IMR-90 (cell line): ENCODE data around the gene KRTAP10-5.

Experiments
- POLR2A ChIP-seq: IDR thresholded peaks from 2 replicates; pipeline ENCODE4 v1.6.1; 2012; ENCODE audit warnings: mild to moderate bottlenecking, low read depth, low read length
- TF ChIP-seq, protein P1 (sequence below): conservative IDR thresholded peaks from 2 replicates; pipeline ENCODE4 v1.5.1; 2012; ENCODE audit warnings: mild to moderate bottlenecking, low read depth, low read length, improper control_type of control experiment

- TF ChIP-seq, protein P1, sequence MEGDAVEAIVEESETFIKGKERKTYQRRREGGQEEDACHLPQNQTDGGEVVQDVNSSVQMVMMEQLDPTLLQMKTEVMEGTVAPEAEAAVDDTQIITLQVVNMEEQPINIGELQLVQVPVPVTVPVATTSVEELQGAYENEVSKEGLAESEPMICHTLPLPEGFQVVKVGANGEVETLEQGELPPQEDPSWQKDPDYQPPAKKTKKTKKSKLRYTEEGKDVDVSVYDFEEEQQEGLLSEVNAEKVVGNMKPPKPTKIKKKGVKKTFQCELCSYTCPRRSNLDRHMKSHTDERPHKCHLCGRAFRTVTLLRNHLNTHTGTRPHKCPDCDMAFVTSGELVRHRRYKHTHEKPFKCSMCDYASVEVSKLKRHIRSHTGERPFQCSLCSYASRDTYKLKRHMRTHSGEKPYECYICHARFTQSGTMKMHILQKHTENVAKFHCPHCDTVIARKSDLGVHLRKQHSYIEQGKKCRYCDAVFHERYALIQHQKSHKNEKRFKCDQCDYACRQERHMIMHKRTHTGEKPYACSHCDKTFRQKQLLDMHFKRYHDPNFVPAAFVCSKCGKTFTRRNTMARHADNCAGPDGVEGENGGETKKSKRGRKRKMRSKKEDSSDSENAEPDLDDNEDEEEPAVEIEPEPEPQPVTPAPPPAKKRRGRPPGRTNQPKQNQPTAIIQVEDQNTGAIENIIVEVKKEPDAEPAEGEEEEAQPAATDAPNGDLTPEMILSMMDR: no peak
- no peak for TF ChIP-seq POLR2A
Measured at GRCh38 chr21:44534688-44535087, 45.7 kb downstream of the KRTAP10-5 start.
